Stimulated activated naive CD4-positive, alpha-beta T cell (primary cell): Measurements from ENCODE around the gene TMEM132C.

Source experiments
- DNase-seq, 6 experiments: peaks; one replicate each; lab custom pipeline; 2025; lab: John Stamatoyannopoulos, UW

The TMEM132C gene

GRCh38 chr12:128288896-128289295 lies 21.9 kb downstream of the TMEM132C start:
- no peak for DNase-seq

GRCh38 chr12:128290938-128291337 lies 24.0 kb downstream of the TMEM132C start:
- DNase-seq: no peak

GRCh38 chr12:128298091-128298748 lies 31.2 kb downstream of the TMEM132C start:
- DNase-seq: no peak

- DNase-seq: no peak
These were observed 38.4 kb downstream of the TMEM132C start for GRCh38 chr12:128305336-128305892.

- DNase-seq: no peak
These were observed 40.8 kb downstream of the TMEM132C start for GRCh38 chr12:128307791-128308190.

- no peak for DNase-seq
These were observed 45.7 kb downstream of the TMEM132C start for GRCh38 chr12:128312661-128313060.

- no peak for DNase-seq
These were observed 47.0 kb downstream of the TMEM132C start for GRCh38 chr12:128313931-128314330.

- no peak for DNase-seq
These were observed 47.6 kb downstream of the TMEM132C start for GRCh38 chr12:128314611-128315010.

- DNase-seq: no peak
These were observed 49.1 kb downstream of the TMEM132C start for GRCh38 chr12:128316078-128316477.

GRCh38 chr12:128316973-128317526 lies 50.1 kb downstream of the TMEM132C start:
- no peak for DNase-seq

GRCh38 chr12:128318341-128318740 lies 51.4 kb downstream of the TMEM132C start:
- no peak for DNase-seq

GRCh38 chr12:128318946-128319345 lies 52.0 kb downstream of the TMEM132C start:
- no peak for DNase-seq

- no peak for DNase-seq
These were observed 55.4 kb downstream of the TMEM132C start for GRCh38 chr12:128322341-128322740.

GRCh38 chr12:128323145-128323920 lies 56.4 kb downstream of the TMEM132C start:
- DNase-seq: no peak

GRCh38 chr12:128325646-128326045 lies 58.7 kb downstream of the TMEM132C start:
- no peak for DNase-seq

GRCh38 chr12:128326406-128326805 lies 59.4 kb downstream of the TMEM132C start:
- DNase-seq: no peak

GRCh38 chr12:128328961-128329360 lies 62.0 kb downstream of the TMEM132C start:
- no peak for DNase-seq

- DNase-seq: no peak
These were observed 69.5 kb downstream of the TMEM132C start for GRCh38 chr12:128336204-128337070.

- DNase-seq: no peak
These were observed 70.0 kb downstream of the TMEM132C start for GRCh38 chr12:128337071-128337345.

GRCh38 chr12:128337431-128338170 lies 70.6 kb downstream of the TMEM132C start:
- no peak for DNase-seq

- no peak for DNase-seq
These were observed 71.6 kb downstream of the TMEM132C start for GRCh38 chr12:128338386-128339125.
